HepG2 (cell line): ENCODE measurements around the gene ZMIZ1. TPM values are rescaled to one million over a fixed set of nuclear protein-coding genes. Genes with fewer than 3 reads are reported as not detected.
A peak's percentile ranks its signal among the peaks of the same experiment; 100 is the strongest.

ENCODE experiments used
- CEBPB ChIP-seq: IDR thresholded peaks from 2 replicates; pipeline ENCODE4 v1.6.1; 2011; ENCODE audit warnings: low read depth, low read length, improper control_type of control experiment, borderline replicate concordance
- DR1 ChIP-seq: sonication (generic); formaldehyde crosslinking; IDR thresholded peaks from 2 replicates; pipeline ENCODE4 v1.8.0; 2021; ENCODE audit warnings: mild to moderate bottlenecking, missing genetic modification reagents, inconsistent platforms
- ERF ChIP-seq: IDR thresholded peaks from 2 replicates; pipeline ENCODE4 v1.6.1; 2018; ENCODE audit warnings: missing biosample characterization, missing genetic modification reagents
- FOXM1 ChIP-seq: sonication (generic); formaldehyde crosslinking; IDR thresholded peaks from 2 replicates; pipeline ENCODE4 v1.5.0; 2020; ENCODE audit warnings: missing genetic modification reagents
- GFI1 ChIP-seq: sonication (generic); formaldehyde crosslinking; IDR thresholded peaks from 2 replicates; pipeline ENCODE4 v1.5.0; 2020; ENCODE audit warnings: missing genetic modification reagents, mild to moderate bottlenecking, borderline replicate concordance
- HMG20B ChIP-seq: conservative IDR thresholded peaks from 2 replicates; pipeline ENCODE4 v1.6.1; 2016; ENCODE audit warnings: missing genetic modification reagents, missing compliant biosample characterization
- KDM5A ChIP-seq: fragments of 200-600 bp; sonication (generic); IDR thresholded peaks from 2 replicates; pipeline ENCODE4 v1.7.0; 2018; ENCODE audit warnings: antibody characterized with exemption, mild to moderate bottlenecking, low read length, borderline replicate concordance
- LBX2 ChIP-seq: sonication (generic); formaldehyde crosslinking; IDR thresholded peaks from 2 replicates; pipeline ENCODE4 v1.5.0; 2020; ENCODE audit warnings: missing genetic modification reagents, mild to moderate bottlenecking, borderline replicate concordance
- MYNN ChIP-seq: sonication (generic); formaldehyde crosslinking; IDR thresholded peaks from 2 replicates; pipeline ENCODE4 v1.4.0; 2020; ENCODE audit warnings: mild to moderate bottlenecking, low read depth, missing genetic modification reagents
- NFATC3 ChIP-seq: sonication (generic); formaldehyde crosslinking; IDR thresholded peaks from 2 replicates; pipeline ENCODE4 v1.5.1; 2020; ENCODE audit warnings: mild to moderate bottlenecking, missing genetic modification reagents
- NFYC ChIP-seq: IDR thresholded peaks from 2 replicates; pipeline ENCODE4 v1.6.1; 2016; ENCODE audit warnings: missing genetic modification reagents, missing compliant biosample characterization
- RELA ChIP-seq: sonication (generic); formaldehyde crosslinking; IDR thresholded peaks from 2 replicates; pipeline ENCODE4 v1.4.0; 2020; ENCODE audit warnings: missing genetic modification reagents
- SIN3A ChIP-seq: IDR thresholded peaks from 2 replicates; pipeline ENCODE4 v1.6.1; 2011; ENCODE audit warnings: low read depth, mild to moderate bottlenecking, control low read depth, low read length, borderline replicate concordance
- YEATS2 ChIP-seq: sonication (generic); formaldehyde crosslinking; IDR thresholded peaks from 2 replicates; pipeline ENCODE4 v1.4.0; 2020; ENCODE audit warnings: missing genetic modification reagents, borderline replicate concordance
- ZBTB7A ChIP-seq: sonication (generic); formaldehyde crosslinking; IDR thresholded peaks from 2 replicates; pipeline ENCODE4 v1.8.0; 2022; ENCODE audit warnings: mild to moderate bottlenecking, missing genetic modification reagents
- ZNF207 ChIP-seq: fragments of 450-650 bp; IDR thresholded peaks from 2 replicates; pipeline ENCODE4 v1.6.1; 2016; ENCODE audit warnings: antibody characterized with exemption, borderline replicate concordance
- ZNF232 ChIP-seq: sonication (generic); formaldehyde crosslinking; IDR thresholded peaks from 2 replicates; pipeline ENCODE4 v1.4.0; 2020; ENCODE audit warnings: missing genetic modification reagents, borderline replicate concordance
- ZNF280B ChIP-seq: sonication (generic); formaldehyde crosslinking; IDR thresholded peaks from 2 replicates; pipeline ENCODE4 v1.5.0; 2020; ENCODE audit warnings: missing genetic modification reagents, mild to moderate bottlenecking, borderline replicate concordance
- ZNF672 ChIP-seq: sonication (generic); formaldehyde crosslinking; IDR thresholded peaks from 2 replicates; pipeline ENCODE4 v1.8.1; 2022; ENCODE audit warnings: missing genetic modification reagents
- ZNF878 ChIP-seq: sonication (generic); formaldehyde crosslinking; IDR thresholded peaks from 2 replicates; pipeline ENCODE4 v1.8.1; 2023; ENCODE audit warnings: mild to moderate bottlenecking, missing genetic modification reagents, moderate library complexity
- ZSCAN9 ChIP-seq: IDR thresholded peaks from 2 replicates; pipeline ENCODE4 v1.6.1; 2016; ENCODE audit warnings: borderline replicate concordance
- polyA plus RNA-seq, 8 experiments: library from polyadenylated mRNA; depleted of rRNA in 3 of 8; stranded (reverse) in 7 of 8; unstranded in 1 of 8; fragments of >200 nt; fragmentation: Illumina TruSeq in 4 of 8; extraction: Trizol in 4 of 8; gene quantifications; 2 replicates each; pipeline versions ENCODE4 v1.2.1 to v1.2.3, GENCODE V29; 2011 to 2016; ENCODE audit warnings: low read depth in 4 of 8, missing spikeins in 1 of 8, mixed read lengths in 1 of 8; ENCODE audit not compliant: insufficient read depth in 1 of 8
- total RNA-seq, 5 experiments: library from RNA; depleted of rRNA; stranded (reverse); fragments of >200 nt; fragmentation: Illumina TruSeq; extraction: Trizol; gene quantifications; 2 replicates each; pipeline ENCODE4 v1.2.3, GENCODE V29; 2016; ENCODE audit warnings: low read depth in 1 of 5
- TF ChIP-seq, protein P1 (sequence below): sonication (generic); formaldehyde crosslinking; IDR thresholded peaks from 2 replicates; pipeline ENCODE4 v1.5.0; 2020; ENCODE audit warnings: missing genetic modification reagents
- TF ChIP-seq, protein P2 (sequence below): sonication (generic); formaldehyde crosslinking; IDR thresholded peaks from 2 replicates; pipeline ENCODE4 v1.8.1; 2023; ENCODE audit warnings: mild to moderate bottlenecking, moderate library complexity, missing genetic modification reagents
- TF ChIP-seq, protein P3 (sequence below): sonication (generic); formaldehyde crosslinking; IDR thresholded peaks from 2 replicates; pipeline ENCODE4 v1.8.0; 2022; ENCODE audit warnings: mild to moderate bottlenecking, missing genetic modification reagents
- TF ChIP-seq, protein P4 (sequence below): sonication (generic); formaldehyde crosslinking; IDR thresholded peaks from 2 replicates; pipeline ENCODE4 v1.5.1; 2020; ENCODE audit warnings: missing genetic modification reagents, mild to moderate bottlenecking, borderline replicate concordance

Gene ZMIZ1
- total and polyA plus RNA-seq, 2 of the 13 experiments (the other 11 are each of a cell fraction or from before 2014, with no cell fraction given), result 5.3 to 10.2 TPM

GRCh38 chr10:79185796-79186374 lies 117.1 kb downstream of the ZMIZ1 start (continued):
- TF ChIP-seq, protein P1, sequence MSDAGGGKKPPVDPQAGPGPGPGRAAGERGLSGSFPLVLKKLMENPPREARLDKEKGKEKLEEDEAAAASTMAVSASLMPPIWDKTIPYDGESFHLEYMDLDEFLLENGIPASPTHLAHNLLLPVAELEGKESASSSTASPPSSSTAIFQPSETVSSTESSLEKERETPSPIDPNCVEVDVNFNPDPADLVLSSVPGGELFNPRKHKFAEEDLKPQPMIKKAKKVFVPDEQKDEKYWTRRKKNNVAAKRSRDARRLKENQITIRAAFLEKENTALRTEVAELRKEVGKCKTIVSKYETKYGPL (CRISPR knock-in tag), result no peak
- TF ChIP-seq ZNF207 (no peak), CEBPB (no peak), ZNF280B (CRISPR knock-in tag) (no peak), ERF (CRISPR knock-in tag) (peak; percentile 37; the same call in 1 of the 2 replicates), LBX2 (CRISPR knock-in tag) (no peak), ZSCAN9 (CRISPR knock-in tag) (no peak), ZNF672 (CRISPR knock-in tag) (no peak), FOXM1 (CRISPR knock-in tag) (no peak), GFI1 (no peak), SIN3A (no peak), HMG20B (CRISPR knock-in tag) (no peak), NFYC (no peak), DR1 (CRISPR knock-in tag) (no peak), RELA (CRISPR knock-in tag) (no peak), ZBTB7A (CRISPR knock-in tag) (peak; percentile 97), MYNN (CRISPR knock-in tag) (no peak), KDM5A (no peak), NFATC3 (no peak), ZNF878 (no peak), ZNF232 (CRISPR knock-in tag) (no peak), YEATS2 (CRISPR knock-in tag) (no peak)
- TF ChIP-seq, protein P2, sequence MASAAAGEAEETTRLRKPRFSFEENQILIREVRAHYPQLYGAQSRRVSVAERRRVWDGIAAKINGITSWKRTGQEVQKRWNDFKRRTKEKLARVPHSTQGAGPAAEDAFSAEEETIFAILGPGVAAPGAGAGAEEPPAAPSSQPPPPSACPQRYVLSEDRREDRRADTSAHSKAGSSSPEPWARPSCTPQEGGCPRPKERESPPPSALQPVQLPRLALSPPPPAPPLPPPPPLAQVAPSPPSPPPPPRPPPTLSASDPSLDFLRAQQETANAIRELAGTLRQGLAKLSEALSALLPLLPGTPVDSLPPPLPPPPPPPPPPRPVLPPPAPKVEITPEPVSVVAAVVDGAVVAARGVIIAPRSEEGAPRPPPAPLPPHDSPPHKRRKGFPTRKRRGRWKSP, result no peak
- TF ChIP-seq, protein P3, sequence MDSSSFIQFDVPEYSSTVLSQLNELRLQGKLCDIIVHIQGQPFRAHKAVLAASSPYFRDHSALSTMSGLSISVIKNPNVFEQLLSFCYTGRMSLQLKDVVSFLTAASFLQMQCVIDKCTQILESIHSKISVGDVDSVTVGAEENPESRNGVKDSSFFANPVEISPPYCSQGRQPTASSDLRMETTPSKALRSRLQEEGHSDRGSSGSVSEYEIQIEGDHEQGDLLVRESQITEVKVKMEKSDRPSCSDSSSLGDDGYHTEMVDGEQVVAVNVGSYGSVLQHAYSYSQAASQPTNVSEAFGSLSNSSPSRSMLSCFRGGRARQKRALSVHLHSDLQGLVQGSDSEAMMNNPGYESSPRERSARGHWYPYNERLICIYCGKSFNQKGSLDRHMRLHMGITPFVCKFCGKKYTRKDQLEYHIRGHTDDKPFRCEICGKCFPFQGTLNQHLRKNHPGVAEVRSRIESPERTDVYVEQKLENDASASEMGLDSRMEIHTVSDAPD (CRISPR knock-in tag), result no peak
- TF ChIP-seq, protein P4, sequence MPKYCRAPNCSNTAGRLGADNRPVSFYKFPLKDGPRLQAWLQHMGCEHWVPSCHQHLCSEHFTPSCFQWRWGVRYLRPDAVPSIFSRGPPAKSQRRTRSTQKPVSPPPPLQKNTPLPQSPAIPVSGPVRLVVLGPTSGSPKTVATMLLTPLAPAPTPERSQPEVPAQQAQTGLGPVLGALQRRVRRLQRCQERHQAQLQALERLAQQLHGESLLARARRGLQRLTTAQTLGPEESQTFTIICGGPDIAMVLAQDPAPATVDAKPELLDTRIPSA (CRISPR knock-in tag), result no peak
